Fibroblast of lung (primary cell): ENCODE results near the gene RNF19B.

Source experiments
- EZH2 ChIP-seq: IDR thresholded peaks from 2 replicates; pipeline ENCODE4 v1.5.1; 2012; ENCODE audit warnings: low read length, control low read depth, mild to moderate bottlenecking; ENCODE audit errors: missing control alignments
- TF ChIP-seq, protein P1 (sequence below), 2 donors: IDR thresholded peaks in 1 of 2; conservative IDR thresholded peaks in 1 of 2; 1 replicate in 1 of 2; 2 replicates in 1 of 2; pipeline ENCODE4 v1.5.1; 2011 to 2012; ENCODE audit warnings: low read length in 2 of 2, control low read depth in 1 of 2, inconsistent platforms in 1 of 2, low read depth in 1 of 2, mild to moderate bottlenecking in 1 of 2

GRCh38 chr1:32989160-32990050 lies 24.8 kb upstream of the RNF19B start:
- TF ChIP-seq, protein P1, sequence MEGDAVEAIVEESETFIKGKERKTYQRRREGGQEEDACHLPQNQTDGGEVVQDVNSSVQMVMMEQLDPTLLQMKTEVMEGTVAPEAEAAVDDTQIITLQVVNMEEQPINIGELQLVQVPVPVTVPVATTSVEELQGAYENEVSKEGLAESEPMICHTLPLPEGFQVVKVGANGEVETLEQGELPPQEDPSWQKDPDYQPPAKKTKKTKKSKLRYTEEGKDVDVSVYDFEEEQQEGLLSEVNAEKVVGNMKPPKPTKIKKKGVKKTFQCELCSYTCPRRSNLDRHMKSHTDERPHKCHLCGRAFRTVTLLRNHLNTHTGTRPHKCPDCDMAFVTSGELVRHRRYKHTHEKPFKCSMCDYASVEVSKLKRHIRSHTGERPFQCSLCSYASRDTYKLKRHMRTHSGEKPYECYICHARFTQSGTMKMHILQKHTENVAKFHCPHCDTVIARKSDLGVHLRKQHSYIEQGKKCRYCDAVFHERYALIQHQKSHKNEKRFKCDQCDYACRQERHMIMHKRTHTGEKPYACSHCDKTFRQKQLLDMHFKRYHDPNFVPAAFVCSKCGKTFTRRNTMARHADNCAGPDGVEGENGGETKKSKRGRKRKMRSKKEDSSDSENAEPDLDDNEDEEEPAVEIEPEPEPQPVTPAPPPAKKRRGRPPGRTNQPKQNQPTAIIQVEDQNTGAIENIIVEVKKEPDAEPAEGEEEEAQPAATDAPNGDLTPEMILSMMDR (conservative IDR thresholded peaks at IDR 0.05 in 1 of 2, IDR thresholded peaks at IDR 0.05 in 1 of 2; ENCODE audit: low read depth in 1 of 2, low read length in 2 of 2) = no peak
- TF ChIP-seq EZH2 = no peak
